PC-3 (cell line): ENCODE measurements around the gene SLC12A1. TPM values are rescaled to one million over a fixed set of nuclear protein-coding genes. Genes with fewer than 3 reads are reported as not detected.

ENCODE experiments used
- ATAC-seq: fragments of 200-7000 bp; cut with Tn5 transposase; 2 replicates; pipeline ENCODE4 v1.9.1; 2020; ENCODE audit warnings: mild to moderate bottlenecking, moderate library complexity
- BruUV-seq: library from RNA; stranded (reverse); fragments of 400-500 nt; replicated peaks from 2 replicates; lab custom pipeline; 2021; lab: Mats Ljungman, UMichigan
- CTCF ChIA-PET: fragments of 300-600 bp; sonication (Branson Sonifier 250); formaldehyde crosslinking; loops from one replicate; lab custom pipeline; 2022; ENCODE audit warnings: antibody characterized with exemption; lab: Charles Lee
- POLR2A ChIA-PET: fragments of 300-600 bp; sonication (Branson Sonifier 250); formaldehyde crosslinking; loops from one replicate; lab custom pipeline; 2022; ENCODE audit warnings: antibody characterized with exemption; ENCODE audit not compliant: unreplicated experiment; lab: Charles Lee
- DNase-seq: peaks from one replicate; pipeline ENCODE4 v3.0.0-alpha.2; 2015
- H2AFZ ChIP-seq: fragments of 300-600 bp; sonication (generic); 2 replicates; pipeline ENCODE4 v1.6.0; 2016; ENCODE audit warnings: antibody characterized with exemption, low read length
- H3F3A ChIP-seq: fragments of 300-600 bp; sonication (generic); one replicate; pipeline ENCODE4 v1.6.0; 2017; ENCODE audit warnings: antibody characterized with exemption, low read length, control low read depth, mild to moderate bottlenecking; ENCODE audit not compliant: unreplicated experiment
- H3K27ac ChIP-seq: fragments of 300-600 bp; sonication (generic); 2 replicates; pipeline ENCODE4 v1.5.1; 2016; ENCODE audit warnings: mild to moderate bottlenecking, low read length
- H3K27me3 ChIP-seq: fragments of 300-600 bp; sonication (generic); 2 replicates; pipeline ENCODE4 v1.6.1; 2016; ENCODE audit warnings: low read length, mixed read lengths
- H3K36me3 ChIP-seq: fragments of 300-600 bp; sonication (generic); 2 replicates; pipeline ENCODE4 v1.6.1; 2016; ENCODE audit warnings: low read depth, mixed run types, low read length, mixed read lengths
- H3K4me1 ChIP-seq: fragments of 300-600 bp; sonication (generic); 2 replicates; pipeline ENCODE4 v1.5.1; 2016; ENCODE audit warnings: low read length; ENCODE audit not compliant: insufficient read depth
- H3K4me2 ChIP-seq: fragments of 300-600 bp; sonication (generic); 2 replicates; pipeline ENCODE4 v1.6.0; 2016; ENCODE audit warnings: low read length
- H3K4me3 ChIP-seq: fragments of 300-600 bp; sonication (generic); 2 replicates; pipeline ENCODE4 v1.5.1; 2016; ENCODE audit warnings: mild to moderate bottlenecking, low read length, mixed read lengths
- H3K79me2 ChIP-seq: fragments of 300-600 bp; sonication (generic); 2 replicates; pipeline ENCODE4 v1.6.1; 2017; ENCODE audit warnings: low read length, mixed read lengths
- H3K9ac ChIP-seq: fragments of 300-600 bp; sonication (generic); 2 replicates; pipeline ENCODE4 v1.6.0; 2016; ENCODE audit warnings: mild to moderate bottlenecking, low read length
- H3K9me2 ChIP-seq: fragments of 300-600 bp; sonication (generic); replicated peaks from 2 replicates; pipeline ENCODE4 v1.6.1; 2016; ENCODE audit warnings: mixed run types, low read length, mixed read lengths
- H3K9me3 ChIP-seq: fragments of 300-600 bp; sonication (generic); 2 replicates; pipeline ENCODE4 v1.6.1; 2016; ENCODE audit warnings: low read length, mixed read lengths
- H4K20me1 ChIP-seq: fragments of 300-600 bp; sonication (generic); 2 replicates; pipeline ENCODE4 v1.6.1; 2016; ENCODE audit warnings: low read length, mixed read lengths
- EZH2 ChIP-seq: fragments of 300-600 bp; sonication (generic); IDR thresholded peaks from one replicate; pipeline ENCODE4 v1.6.1; 2017; ENCODE audit warnings: antibody characterized with exemption, mild to moderate bottlenecking, low read length; ENCODE audit not compliant: unreplicated experiment
- EZH2phosphoT487 ChIP-seq: fragments of 300-600 bp; sonication (generic); IDR thresholded peaks from 2 replicates; pipeline ENCODE4 v1.6.1; 2018; ENCODE audit warnings: mild to moderate bottlenecking, antibody characterized with exemption, low read length, borderline replicate concordance
- intact Hi-C: fragments of 100-400 bp; cut with micrococcal nuclease; formaldehyde crosslinking; loops from 2 replicates; pipeline ENCODE4 v1.9.0; 2023
- total RNA-seq: library from RNA; depleted of rRNA; stranded (reverse); fragments of >200 nt; gene quantifications from 2 replicates; pipeline ENCODE4 v1.2.3, GENCODE V29; 2014
- TF ChIP-seq, protein P1 (sequence below): fragments of 300-600 bp; sonication (generic); conservative IDR thresholded peaks from 2 replicates; pipeline ENCODE4 v1.5.1; 2017; ENCODE audit warnings: antibody characterized with exemption, low read depth, mild to moderate bottlenecking, low read length

SLC12A1 gene
- total RNA-seq, 1 experiment from 2014 or later: not detected

DNA sequence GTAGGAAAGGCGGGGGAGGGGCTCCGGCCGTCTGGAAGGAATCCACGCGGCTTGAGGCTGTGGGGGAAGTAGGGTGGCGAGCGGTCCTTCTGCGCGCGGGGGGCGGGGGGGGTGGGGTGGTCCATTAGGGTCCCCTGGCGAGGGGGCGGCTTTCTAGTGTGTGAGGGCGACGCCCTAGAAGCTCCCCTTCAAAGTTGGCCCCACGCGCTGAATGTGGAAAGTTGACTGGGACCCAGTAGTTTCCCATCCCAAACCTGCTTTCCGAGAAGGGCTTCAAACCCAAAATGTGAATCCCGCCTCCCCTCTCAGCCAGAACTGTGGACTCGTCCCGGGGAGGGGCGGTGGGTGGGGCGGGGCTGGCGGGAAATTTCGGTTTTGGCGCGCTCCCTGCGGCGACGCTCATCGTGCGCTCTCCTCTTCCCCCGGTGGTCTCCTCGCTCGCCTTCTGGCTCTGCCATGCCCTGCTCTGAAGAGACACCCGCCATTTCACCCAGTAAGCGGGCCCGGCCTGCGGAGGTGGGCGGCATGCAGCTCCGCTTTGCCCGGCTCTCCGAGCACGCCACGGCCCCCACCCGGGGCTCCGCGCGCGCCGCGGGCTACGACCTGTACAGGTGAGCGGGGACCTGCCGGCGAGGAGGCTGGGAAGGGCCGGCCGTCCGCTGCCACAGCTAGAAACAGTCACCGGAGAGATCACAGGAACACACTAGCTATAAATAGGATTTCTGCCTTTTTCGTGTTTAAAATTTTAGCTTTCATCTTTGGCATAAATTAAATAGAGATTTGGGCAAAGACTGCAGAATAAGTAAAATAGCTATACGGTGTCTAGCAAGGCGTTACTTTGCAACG lies 125.9 kb downstream of the SLC12A1 start:
- peak; percentile 58 for DNase-seq
- H3K4me2 ChIP-seq: peak overlapping the region; percentile 86
- no TSS peak for BruUV-seq

DNA sequence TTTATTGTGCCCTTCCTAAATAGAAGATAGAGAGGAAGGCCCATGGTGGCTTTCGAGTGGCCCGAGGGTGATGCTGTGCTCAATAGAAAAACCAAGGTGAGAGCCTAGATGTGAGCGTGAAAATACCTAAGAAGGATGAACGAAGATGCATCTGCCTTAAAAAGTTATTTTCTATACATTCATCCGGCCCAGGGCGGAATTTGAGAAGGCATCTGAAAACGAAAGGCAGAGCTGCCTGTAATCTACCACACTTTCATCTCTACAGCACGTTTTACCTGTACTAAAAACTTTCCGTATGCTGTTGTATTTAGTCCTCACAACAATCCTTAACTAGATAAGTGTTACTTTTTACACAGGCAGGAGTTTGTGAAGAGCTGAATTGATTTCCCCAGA lies 126.5 kb downstream of the SLC12A1 start:
- H2AFZ ChIP-seq: peak overlapping the region; percentile 69
- H3K4me2 ChIP-seq: peak overlapping the region; percentile 86
- CTCF ChIA-PET: no interaction called here

More for the DNA sequence above, 125.9 kb downstream of the SLC12A1 start:
- peak overlapping the region; percentile 83 for H3K4me3 ChIP-seq
- TF ChIP-seq EZH2 (no peak), EZH2phosphoT487 (no peak)
- TF ChIP-seq, protein P1, sequence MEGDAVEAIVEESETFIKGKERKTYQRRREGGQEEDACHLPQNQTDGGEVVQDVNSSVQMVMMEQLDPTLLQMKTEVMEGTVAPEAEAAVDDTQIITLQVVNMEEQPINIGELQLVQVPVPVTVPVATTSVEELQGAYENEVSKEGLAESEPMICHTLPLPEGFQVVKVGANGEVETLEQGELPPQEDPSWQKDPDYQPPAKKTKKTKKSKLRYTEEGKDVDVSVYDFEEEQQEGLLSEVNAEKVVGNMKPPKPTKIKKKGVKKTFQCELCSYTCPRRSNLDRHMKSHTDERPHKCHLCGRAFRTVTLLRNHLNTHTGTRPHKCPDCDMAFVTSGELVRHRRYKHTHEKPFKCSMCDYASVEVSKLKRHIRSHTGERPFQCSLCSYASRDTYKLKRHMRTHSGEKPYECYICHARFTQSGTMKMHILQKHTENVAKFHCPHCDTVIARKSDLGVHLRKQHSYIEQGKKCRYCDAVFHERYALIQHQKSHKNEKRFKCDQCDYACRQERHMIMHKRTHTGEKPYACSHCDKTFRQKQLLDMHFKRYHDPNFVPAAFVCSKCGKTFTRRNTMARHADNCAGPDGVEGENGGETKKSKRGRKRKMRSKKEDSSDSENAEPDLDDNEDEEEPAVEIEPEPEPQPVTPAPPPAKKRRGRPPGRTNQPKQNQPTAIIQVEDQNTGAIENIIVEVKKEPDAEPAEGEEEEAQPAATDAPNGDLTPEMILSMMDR: no peak
- H3K36me3 ChIP-seq: peaks cover 15% of the 10 kb centered on the region; the same call in 1 of the 2 replicates
- H3K9me3 ChIP-seq: no peaks in the 10 kb centered on the region
- peaks cover 37% of the 10 kb centered on the region for H3K79me2 ChIP-seq
- H3K9ac ChIP-seq: peak overlapping the region; percentile 100
- no peaks in the 10 kb centered on the region for H3K27me3 ChIP-seq
- peak; percentile 55 for ATAC-seq
- H2AFZ ChIP-seq: peak overlapping the region; percentile 75
- CTCF ChIA-PET: interaction anchor here (0.6 kb wide), 1 partner anchor 644 kb away, joined by 4 read pairs; no protein-coding TSS in a partner anchor
- intact Hi-C loops: no loop called here
- no peaks in the 10 kb centered on the region for H3K9me2 ChIP-seq
- H4K20me1 ChIP-seq: 0 out of 2 replicates have a peak, but pooled peaks cover 8% of the 10 kb centered on the region
- peaks cover 14% of the 10 kb centered on the region for H3K4me1 ChIP-seq
- peaks cover 4% of the 10 kb centered on the region for H3F3A ChIP-seq
- peak overlapping the region; percentile 96 for H3K27ac ChIP-seq
- POLR2A ChIA-PET: no interaction called here

More for the DNA sequence above, 126.5 kb downstream of the SLC12A1 start:
- H3K4me3 ChIP-seq: peak overlapping the region; percentile 83
- POLR2A ChIA-PET: no interaction called here
- TF ChIP-seq, protein P1: no peak
- TF ChIP-seq EZH2phosphoT487 (no peak), EZH2 (no peak)
- intact Hi-C loops: no loop called here
- no peaks in the 10 kb centered on the region for H3K27me3 ChIP-seq
- DNase-seq: no peak
- 0 out of 2 replicates have a peak, but pooled peaks cover 8% of the 10 kb centered on the region for H4K20me1 ChIP-seq
- H3F3A ChIP-seq: peaks cover 4% of the 10 kb centered on the region
- 0 out of 2 replicates have a peak overlapping the region, but pooled peaks have one; percentile 96 for H3K27ac ChIP-seq
- ATAC-seq: no peak
- peaks cover 18% of the 10 kb centered on the region; the same call in 1 of the 2 replicates for H3K36me3 ChIP-seq
- no peaks in the 10 kb centered on the region for H3K9me3 ChIP-seq
- BruUV-seq: TSS peak; percentile 63
- H3K79me2 ChIP-seq: peaks cover 37% of the 10 kb centered on the region
- peaks cover 14% of the 10 kb centered on the region for H3K4me1 ChIP-seq
- peak overlapping the region; percentile 100 for H3K9ac ChIP-seq
- H3K9me2 ChIP-seq: no peaks in the 10 kb centered on the region
